Activated naive CD8-positive, alpha-beta T cell (primary cell): ENCODE data around the gene CCDC106.

ENCODE experiments used
- H3K27ac Mint-ChIP-seq: one replicate; pipeline ENCODE4 v1.8.0; 2021; ENCODE audit warnings: mixed read lengths
- H3K27me3 Mint-ChIP-seq: one replicate; pipeline ENCODE4 v1.8.0; 2021; ENCODE audit warnings: mixed read lengths
- H3K36me3 Mint-ChIP-seq: one replicate; pipeline ENCODE4 v1.8.0; 2021; ENCODE audit warnings: mixed read lengths
- H3K4me1 Mint-ChIP-seq: one replicate; pipeline ENCODE4 v1.8.0; 2021; ENCODE audit warnings: low read depth, mixed read lengths
- H3K4me3 Mint-ChIP-seq: one replicate; pipeline ENCODE4 v1.8.0; 2021; ENCODE audit warnings: mild to moderate bottlenecking, mixed read lengths
- H3K9me3 Mint-ChIP-seq: one replicate; pipeline ENCODE4 v1.8.0; 2021; ENCODE audit warnings: low read depth, mixed read lengths

Gene CCDC106

GRCh38 chr19:55693336-55693974 is 45.4 kb downstream of the CCDC106 start:
- Mint-ChIP-seq H3K4me1 (no peaks in the 10 kb centered on the region), H3K27me3 (no peaks in the 10 kb centered on the region), H3K36me3 (no peaks in the 10 kb centered on the region), H3K9me3 (no peaks in the 10 kb centered on the region), H3K27ac (no peak overlapping the region), H3K4me3 (no peak overlapping the region)

GRCh38 chr19:55694241-55694655 is 46.2 kb downstream of the CCDC106 start:
- H3K4me3 Mint-ChIP-seq: no peak overlapping the region
- H3K36me3 Mint-ChIP-seq: no peaks in the 10 kb centered on the region
- H3K9me3 Mint-ChIP-seq: no peaks in the 10 kb centered on the region
- no peaks in the 10 kb centered on the region for H3K4me1 Mint-ChIP-seq
- no peak overlapping the region for H3K27ac Mint-ChIP-seq
- H3K27me3 Mint-ChIP-seq: no peaks in the 10 kb centered on the region

- no peak overlapping the region for H3K4me3 Mint-ChIP-seq
- no peaks in the 10 kb centered on the region for H3K9me3 Mint-ChIP-seq
- no peaks in the 10 kb centered on the region for H3K36me3 Mint-ChIP-seq
- no peak overlapping the region for H3K27ac Mint-ChIP-seq
- no peaks in the 10 kb centered on the region for H3K4me1 Mint-ChIP-seq
- no peaks in the 10 kb centered on the region for H3K27me3 Mint-ChIP-seq
These were observed 46.9 kb downstream of the CCDC106 start for GRCh38 chr19:55694656-55695491.

GRCh38 chr19:55695511-55696290 is 47.7 kb downstream of the CCDC106 start:
- no peaks in the 10 kb centered on the region for H3K36me3 Mint-ChIP-seq
- H3K27ac Mint-ChIP-seq: no peak overlapping the region
- H3K9me3 Mint-ChIP-seq: no peaks in the 10 kb centered on the region
- no peak overlapping the region for H3K4me3 Mint-ChIP-seq
- H3K27me3 Mint-ChIP-seq: no peaks in the 10 kb centered on the region
- no peaks in the 10 kb centered on the region for H3K4me1 Mint-ChIP-seq

- Mint-ChIP-seq H3K27ac (no peak overlapping the region), H3K27me3 (no peaks in the 10 kb centered on the region), H3K4me3 (no peak overlapping the region)
These were observed 48.5 kb downstream of the CCDC106 start for GRCh38 chr19:55696301-55697068.

GRCh38 chr19:55697069-55697440 is 49.0 kb downstream of the CCDC106 start:
- H3K4me1 Mint-ChIP-seq: no peaks in the 10 kb centered on the region
- no peaks in the 10 kb centered on the region for H3K9me3 Mint-ChIP-seq
- H3K4me3 Mint-ChIP-seq: no peak overlapping the region
- H3K27me3 Mint-ChIP-seq: no peaks in the 10 kb centered on the region
- H3K27ac Mint-ChIP-seq: no peak overlapping the region
- H3K36me3 Mint-ChIP-seq: no peaks in the 10 kb centered on the region

More at GRCh38 chr19:55696301-55697068, 48.5 kb downstream of the CCDC106 start:
- Mint-ChIP-seq H3K9me3 (no peaks in the 10 kb centered on the region), H3K36me3 (no peaks in the 10 kb centered on the region), H3K4me1 (no peaks in the 10 kb centered on the region)

GRCh38 chr19:55697698-55698097 is 49.7 kb downstream of the CCDC106 start:
- Mint-ChIP-seq H3K4me1 (no peaks in the 10 kb centered on the region), H3K36me3 (no peaks in the 10 kb centered on the region), H3K27me3 (no peaks in the 10 kb centered on the region), H3K4me3 (no peak overlapping the region), H3K9me3 (no peaks in the 10 kb centered on the region), H3K27ac (no peak overlapping the region)

GRCh38 chr19:55698256-55698655 is 50.2 kb downstream of the CCDC106 start:
- Mint-ChIP-seq H3K27ac (no peak overlapping the region), H3K4me1 (no peaks in the 10 kb centered on the region), H3K9me3 (no peaks in the 10 kb centered on the region), H3K36me3 (no peaks in the 10 kb centered on the region), H3K4me3 (no peak overlapping the region), H3K27me3 (no peaks in the 10 kb centered on the region)

GRCh38 chr19:55699221-55699620 is 51.2 kb downstream of the CCDC106 start:
- Mint-ChIP-seq H3K9me3 (no peaks in the 10 kb centered on the region), H3K4me1 (no peaks in the 10 kb centered on the region), H3K36me3 (no peaks in the 10 kb centered on the region), H3K4me3 (no peak overlapping the region), H3K27ac (no peak overlapping the region), H3K27me3 (no peaks in the 10 kb centered on the region)

- Mint-ChIP-seq H3K36me3 (no peaks in the 10 kb centered on the region), H3K9me3 (no peaks in the 10 kb centered on the region), H3K27ac (no peak overlapping the region), H3K4me1 (no peaks in the 10 kb centered on the region), H3K4me3 (no peak overlapping the region), H3K27me3 (no peaks in the 10 kb centered on the region)
These were observed 52.8 kb downstream of the CCDC106 start for GRCh38 chr19:55700813-55701212.

GRCh38 chr19:55702131-55702627 is 54.2 kb downstream of the CCDC106 start:
- Mint-ChIP-seq H3K9me3 (no peaks in the 10 kb centered on the region), H3K4me1 (no peaks in the 10 kb centered on the region), H3K36me3 (no peaks in the 10 kb centered on the region), H3K4me3 (no peak overlapping the region), H3K27me3 (no peaks in the 10 kb centered on the region), H3K27ac (no peak overlapping the region)
